Spleen (tissue), 11 donors: ENCODE data around the gene RFX2. TPM values are rescaled to one million over a fixed set of nuclear protein-coding genes. Genes with fewer than 3 reads are reported as not detected.
"Not testable (repeated sequence)": the region's sequence is repeated elsewhere in the genome, so short reads cannot be mapped to it uniquely, and the experiment has no call there.

ENCODE experiments used
- DNase-seq: peaks from one replicate; pipeline ENCODE4 v3.0.0-alpha.2; 2020
- H3K27ac ChIP-seq, 8 donors: fragments of 200-600 bp; sonication (generic) in 7 of 8; 1 replicate in 4 of 8; 2 replicates in 4 of 8; pipeline versions ENCODE4 v1.5.0 to v1.8.0; 2016 to 2021; ENCODE audit warnings: inconsistent platforms in 4 of 8, mild to moderate bottlenecking in 4 of 8, moderate library complexity in 1 of 8
- H3K27me3 ChIP-seq, 7 donors: fragments of 200-600 bp; sonication (generic) in 6 of 7; replicated peaks in 1 of 7; 1 replicate in 4 of 7; 2 replicates in 3 of 7; pipeline versions ENCODE4 v1.5.0 to v1.8.0; 2016 to 2021; ENCODE audit warnings: inconsistent platforms in 3 of 7, mild to moderate bottlenecking in 1 of 7
- H3K36me3 ChIP-seq, 6 donors: fragments of 200-600 bp; sonication (generic) in 5 of 6; 1 replicate in 4 of 6; 2 replicates in 2 of 6; pipeline versions ENCODE4 v1.5.0 to v1.8.0; 2016 to 2021; ENCODE audit warnings: inconsistent platforms in 2 of 6
- H3K4me1 ChIP-seq, 6 donors: fragments of 200-600 bp; sonication (generic) in 5 of 6; 1 replicate in 3 of 6; 2 replicates in 3 of 6; pipeline versions ENCODE4 v1.5.0 to v1.8.0; 2016 to 2021; ENCODE audit warnings: inconsistent platforms in 3 of 6
- H3K4me3 ChIP-seq, 8 donors: fragments of 200-600 bp; sonication (generic) in 7 of 8; 1 replicate in 4 of 8; 2 replicates in 4 of 8; pipeline versions ENCODE4 v1.5.0 to v1.8.0; 2016 to 2021; ENCODE audit warnings: inconsistent platforms in 4 of 8, mild to moderate bottlenecking in 4 of 8, moderate library complexity in 2 of 8
- H3K9me3 ChIP-seq, 8 donors: fragments of 200-600 bp; sonication (generic) in 7 of 8; 1 replicate in 4 of 8; 2 replicates in 4 of 8; pipeline versions ENCODE4 v1.5.0 to v1.8.0; 2016 to 2021; ENCODE audit warnings: inconsistent platforms in 4 of 8
- POLR2A ChIP-seq, 3 donors: fragments of 450-650 bp; IDR thresholded peaks; one replicate each; pipeline ENCODE4 v1.5.1; 2017; ENCODE audit warnings: antibody characterized with exemption in 3 of 3, mild to moderate bottlenecking in 1 of 3
- POLR2AphosphoS5 ChIP-seq, 3 donors: sonication (generic); formaldehyde crosslinking; IDR thresholded peaks; one replicate each; pipeline ENCODE4 v1.5.1; 2017; ENCODE audit warnings: antibody characterized with exemption in 3 of 3
- WGBS, 5 donors: extraction: QIAGEN DNeasy Blood & Tissue Kit in 3 of 5; methylation state at CpG; one replicate each; pipeline versions ENCODE4 v1.1.5 to v1.1.7; 2013 to 2018; 5-methylcytosine and 5-hydroxymethylcytosine counted together
- intact Hi-C: fragments of 100-400 bp; cut with DNase I; formaldehyde crosslinking; loops from one replicate; pipeline ENCODE4 v1.15.0; 2023; ENCODE audit warnings: low total_unique reads
- polyA plus RNA-seq, 3 donors: library from polyadenylated mRNA; stranded (reverse); fragments of 200-250 nt; gene quantifications; one replicate each; pipeline ENCODE4 v1.2.1, GENCODE V29; 2013
- total RNA-seq, 7 donors: library from RNA; depleted of rRNA in 3 of 7; stranded (reverse); fragments of >200 nt in 3 of 7; fragmentation: NEBNext Ultra II Directional in 4 of 7; extraction: Animal tissue kit (Norgen Biotek cat#: 25700) in 4 of 7; gene quantifications; one replicate each; pipeline versions ENCODE4 v1.1.0 to v1.2.1, GENCODE V29; 2016 to 2021
- TF ChIP-seq, protein P1 (sequence below), 11 experiments: fragments of 200-600 bp in 7 of 11; fragments of 450-650 bp in 4 of 11; sonication (generic) in 4 of 11; IDR thresholded peaks in 8 of 11; conservative IDR thresholded peaks in 3 of 11; 1 replicate in 7 of 11; 2 replicates in 4 of 11; pipeline versions ENCODE4 v1.4.0 to v1.8.0; 2016 to 2021; ENCODE audit warnings: antibody characterized with exemption in 11 of 11, inconsistent platforms in 4 of 11, mild to moderate bottlenecking in 1 of 11
- donor health status: healthy with polysubstance abuse.
- donor health status: DM: no; HTN: no; CAD: no; lungs with moderate emphysema.
- donor health status: DM: no; HTN: no; CAD: no.
- donor health status: Bipolar disorder and iron deficiency.
- donor health status: healthy.
- donor health status: DM: no; HTN: no; CAD: no.
- donor health status: DM: yes; HTN: yes; CAD: no.

RFX2 gene
- total and polyA plus RNA-seq, 10 donors = 1.1 to 15.8 (median 7.8) TPM

DNA sequence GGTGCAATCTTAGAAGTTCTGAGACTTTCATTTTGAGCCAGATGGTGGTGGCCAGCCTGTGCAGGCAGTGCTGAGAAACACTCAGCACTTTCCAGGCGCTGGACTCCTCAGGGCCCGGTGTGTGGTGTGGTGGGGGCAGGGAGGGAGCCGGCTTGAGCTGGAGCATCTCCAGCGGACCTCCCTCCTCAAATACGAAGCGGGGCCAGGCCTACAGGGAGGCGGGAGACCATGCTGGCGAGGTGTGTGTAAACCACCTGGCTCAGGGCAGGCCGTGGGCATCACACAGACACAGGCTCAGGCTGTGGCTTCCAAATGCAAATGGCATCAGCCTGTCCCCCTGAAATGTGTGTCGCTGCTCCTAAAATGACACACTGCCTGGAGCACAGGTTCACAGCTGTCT, 99.1 kb downstream of the RFX2 start:
- TF ChIP-seq POLR2AphosphoS5 (IDR thresholded peaks at IDR 0.05) = no peak
- TF ChIP-seq, protein P1, sequence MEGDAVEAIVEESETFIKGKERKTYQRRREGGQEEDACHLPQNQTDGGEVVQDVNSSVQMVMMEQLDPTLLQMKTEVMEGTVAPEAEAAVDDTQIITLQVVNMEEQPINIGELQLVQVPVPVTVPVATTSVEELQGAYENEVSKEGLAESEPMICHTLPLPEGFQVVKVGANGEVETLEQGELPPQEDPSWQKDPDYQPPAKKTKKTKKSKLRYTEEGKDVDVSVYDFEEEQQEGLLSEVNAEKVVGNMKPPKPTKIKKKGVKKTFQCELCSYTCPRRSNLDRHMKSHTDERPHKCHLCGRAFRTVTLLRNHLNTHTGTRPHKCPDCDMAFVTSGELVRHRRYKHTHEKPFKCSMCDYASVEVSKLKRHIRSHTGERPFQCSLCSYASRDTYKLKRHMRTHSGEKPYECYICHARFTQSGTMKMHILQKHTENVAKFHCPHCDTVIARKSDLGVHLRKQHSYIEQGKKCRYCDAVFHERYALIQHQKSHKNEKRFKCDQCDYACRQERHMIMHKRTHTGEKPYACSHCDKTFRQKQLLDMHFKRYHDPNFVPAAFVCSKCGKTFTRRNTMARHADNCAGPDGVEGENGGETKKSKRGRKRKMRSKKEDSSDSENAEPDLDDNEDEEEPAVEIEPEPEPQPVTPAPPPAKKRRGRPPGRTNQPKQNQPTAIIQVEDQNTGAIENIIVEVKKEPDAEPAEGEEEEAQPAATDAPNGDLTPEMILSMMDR (IDR thresholded peaks at IDR 0.05 in 8 of 11, conservative IDR thresholded peaks at IDR 0.05 in 3 of 11) = no peak
- TF ChIP-seq POLR2A (IDR thresholded peaks at IDR 0.05) = no peak
- DNase-seq = no peak
- Histone ChIP-seq H3K4me3 (no peak overlapping the region), H3K36me3 (peaks cover 0 to 49% (median 0%) of the 10 kb centered on the region in 6 donors), H3K27ac (no peak overlapping the region), H3K9me3 (no peaks in the 10 kb centered on the region), H3K4me1 (peaks cover 0 to 10% (median 0%) of the 10 kb centered on the region in 6 donors), H3K27me3 (no peaks in the 10 kb centered on the region)
- intact Hi-C loops = no loop called here
- 88 to 93% (median 92%) methylated on average over 9 to 10 of the region's 10 CpGs for WGBS, 5 donors

DNA sequence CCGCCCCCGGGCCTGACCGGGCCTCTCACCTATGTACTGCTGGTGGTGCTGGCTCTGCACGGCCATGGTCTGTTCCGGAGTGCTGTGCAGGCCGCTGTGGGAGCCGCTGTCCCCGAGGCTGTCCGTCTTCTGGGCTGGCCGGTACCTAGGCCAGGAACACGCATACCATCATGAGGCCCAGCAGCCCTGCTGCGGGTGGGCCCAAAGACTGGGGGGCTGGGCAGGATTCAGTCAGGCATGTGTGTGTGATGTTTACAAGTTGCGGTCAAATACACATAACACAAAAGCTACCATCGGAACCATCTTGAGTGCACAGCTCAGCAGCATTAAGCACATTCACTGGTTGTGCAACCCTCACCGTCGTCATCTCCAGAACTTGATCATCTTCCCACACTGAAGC, 100.2 kb downstream of the RFX2 start:
- Histone ChIP-seq H3K36me3 (peaks cover 0 to 54% (median 0%) of the 10 kb centered on the region in 6 donors), H3K27me3 (no peaks in the 10 kb centered on the region), H3K27ac (no peak overlapping the region), H3K4me1 (peaks cover 0 to 10% (median 0%) of the 10 kb centered on the region in 6 donors), H3K9me3 (no peaks in the 10 kb centered on the region), H3K4me3 (no peak overlapping the region)
- DNase-seq = no peak
- 87 to 97% (median 93%) methylated on average over 7 to 16 of the region's 16 CpGs for WGBS, 5 donors
- intact Hi-C loops = no loop called here
- no peak for TF ChIP-seq POLR2A (IDR thresholded peaks at IDR 0.05)
- no peak for TF ChIP-seq POLR2AphosphoS5 (IDR thresholded peaks at IDR 0.05)
- TF ChIP-seq, protein P1 (IDR thresholded peaks at IDR 0.05 in 8 of 11, conservative IDR thresholded peaks at IDR 0.05 in 3 of 11) = no peak

DNA sequence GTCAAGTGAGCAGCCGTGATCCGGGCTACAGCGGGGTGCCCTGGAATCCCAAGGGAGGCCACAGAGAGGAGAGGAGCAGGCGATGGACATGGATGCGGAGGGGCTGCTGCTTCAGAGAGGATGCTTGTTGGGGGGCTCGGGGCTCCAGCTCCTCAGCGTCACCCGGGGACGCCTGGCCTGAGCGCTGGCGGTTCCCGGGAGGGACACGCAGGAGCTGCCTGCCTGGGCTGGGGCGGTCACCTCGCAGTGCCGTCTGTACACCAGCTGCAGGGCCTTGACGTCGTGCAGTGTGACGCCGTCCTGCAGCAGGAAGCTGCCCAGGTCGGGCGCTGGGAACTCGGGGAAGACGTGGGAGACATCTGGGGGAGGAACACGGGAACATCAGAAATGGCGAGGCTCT, 102.4 kb downstream of the RFX2 start:
- no peaks in the 10 kb centered on the region for H3K4me1 ChIP-seq
- intact Hi-C loops = no loop called here
- DNase-seq = no peak
- H3K4me3 ChIP-seq = no peak overlapping the region
- 87 to 89% (median 88%) methylated on average over 26 of the region's 26 CpGs for WGBS, 5 donors
- TF ChIP-seq POLR2A (IDR thresholded peaks at IDR 0.05) (no peak), POLR2AphosphoS5 (IDR thresholded peaks at IDR 0.05) (no peak)
- TF ChIP-seq, protein P1 (IDR thresholded peaks at IDR 0.05 in 8 of 11, conservative IDR thresholded peaks at IDR 0.05 in 3 of 11) = no peak
- H3K27ac ChIP-seq = no peak overlapping the region
- H3K27me3 ChIP-seq = no peaks in the 10 kb centered on the region
- peaks cover 0 to 74% (median 0%) of the 10 kb centered on the region in 6 donors for H3K36me3 ChIP-seq
- no peaks in the 10 kb centered on the region for H3K9me3 ChIP-seq

DNA sequence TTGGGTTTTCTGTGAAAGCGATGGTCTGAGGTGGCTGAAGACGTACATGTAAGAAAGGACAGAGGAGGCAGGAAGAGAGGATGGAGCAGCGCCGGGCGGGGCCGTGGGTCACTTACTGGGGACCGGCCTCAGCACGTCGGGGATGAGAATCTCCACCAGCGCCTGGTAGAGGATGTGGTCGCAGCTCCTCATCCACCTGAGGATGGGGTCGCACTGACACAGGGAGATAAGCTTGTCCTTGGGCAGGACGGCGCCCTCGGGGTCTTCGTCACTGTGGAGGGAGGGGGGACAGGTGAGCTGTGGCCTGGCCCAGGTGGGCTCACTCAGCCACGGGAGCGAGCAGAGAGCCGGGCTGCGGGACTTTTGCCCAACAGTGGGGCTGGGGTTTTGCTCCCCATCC, 103.4 kb downstream of the RFX2 start:
- 92 to 94% (median 93%) methylated on average over 19 to 20 of the region's 20 CpGs for WGBS, 5 donors
- Histone ChIP-seq H3K9me3 (no peaks in the 10 kb centered on the region), H3K27ac (no peak overlapping the region), H3K4me1 (no peaks in the 10 kb centered on the region), H3K36me3 (peaks cover 0 to 81% (median 0%) of the 10 kb centered on the region in 6 donors), H3K27me3 (no peaks in the 10 kb centered on the region), H3K4me3 (no peak overlapping the region)
- no peak for TF ChIP-seq POLR2AphosphoS5 (IDR thresholded peaks at IDR 0.05)
- no peak for TF ChIP-seq POLR2A (IDR thresholded peaks at IDR 0.05)
- TF ChIP-seq, protein P1 (IDR thresholded peaks at IDR 0.05 in 8 of 11, conservative IDR thresholded peaks at IDR 0.05 in 3 of 11) = no peak
- no peak for DNase-seq
- intact Hi-C loops = no loop called here

DNA sequence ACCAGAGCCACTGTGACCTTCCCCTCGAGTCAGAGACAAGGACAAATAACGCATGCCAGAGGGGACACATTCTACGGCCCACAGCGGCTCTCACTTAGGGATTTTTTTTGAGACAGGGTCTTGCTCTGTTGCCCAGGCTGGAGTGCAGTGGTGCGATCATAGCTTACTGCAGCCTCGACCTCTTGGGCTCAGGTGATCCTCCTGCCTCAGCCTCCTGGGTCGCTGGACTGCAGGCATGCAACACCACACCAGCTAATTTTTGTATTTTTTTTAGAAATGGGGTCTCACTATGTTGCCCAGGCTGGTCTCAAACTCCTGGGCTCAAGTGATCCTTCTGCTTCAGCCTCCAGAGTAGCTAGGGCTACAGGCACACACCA, 104.2 kb downstream of the RFX2 start:
- intact Hi-C loops, H3K27ac ChIP-seq: not testable (repeated sequence)
- WGBS, 5 donors = 82 to 93% (median 90%) methylated on average over 5 to 7 of the region's 7 CpGs

More for the DNA sequence above, 104.2 kb downstream of the RFX2 start:
- not testable (repeated sequence) for H3K4me3 ChIP-seq, H3K9me3 ChIP-seq, H3K27me3 ChIP-seq, DNase-seq, H3K4me1 ChIP-seq
- peaks cover 0 to 80% (median 0%) of the 10 kb centered on the region in 6 donors for H3K36me3 ChIP-seq
